HUES64 (cell line): Measurements from ENCODE around the gene PXDN.

Experiments
- H3K27ac ChIP-seq: 2 replicates; pipeline ENCODE4 v1.7.0; 2013; ENCODE audit warnings: low read depth, low read length, inconsistent platforms
- H3K27me3 ChIP-seq: 2 replicates; pipeline ENCODE4 v1.6.1; 2013; ENCODE audit warnings: mild to moderate bottlenecking, low read length; ENCODE audit not compliant: insufficient read depth
- H3K36me3 ChIP-seq: 2 replicates; pipeline ENCODE4 v1.6.1; 2013; ENCODE audit warnings: mild to moderate bottlenecking, low read length; ENCODE audit not compliant: insufficient read depth
- H3K4me1 ChIP-seq: 2 replicates; pipeline ENCODE4 v1.6.1; 2013; ENCODE audit warnings: mild to moderate bottlenecking, low read length, moderate library complexity; ENCODE audit not compliant: insufficient read depth
- H3K4me3 ChIP-seq: 2 replicates; pipeline ENCODE4 v1.5.1; 2013; ENCODE audit warnings: mild to moderate bottlenecking, low read length, moderate library complexity
- H3K9ac ChIP-seq: 2 replicates; pipeline ENCODE4 v1.6.1; 2013; ENCODE audit warnings: mild to moderate bottlenecking, low read depth, low read length
- H3K9me3 ChIP-seq: 2 replicates; pipeline ENCODE4 v1.6.1; 2013; ENCODE audit warnings: low read depth, low read length; ENCODE audit not compliant: insufficient read depth
- WGBS: fragments of 150-250, 120-280 bp; methylation state at CpG from one replicate; pipeline ENCODE4 v1.1.7; 2013; ENCODE audit warnings: missing lambda C conversion rate; 5-methylcytosine and 5-hydroxymethylcytosine counted together

Gene PXDN

DNA sequence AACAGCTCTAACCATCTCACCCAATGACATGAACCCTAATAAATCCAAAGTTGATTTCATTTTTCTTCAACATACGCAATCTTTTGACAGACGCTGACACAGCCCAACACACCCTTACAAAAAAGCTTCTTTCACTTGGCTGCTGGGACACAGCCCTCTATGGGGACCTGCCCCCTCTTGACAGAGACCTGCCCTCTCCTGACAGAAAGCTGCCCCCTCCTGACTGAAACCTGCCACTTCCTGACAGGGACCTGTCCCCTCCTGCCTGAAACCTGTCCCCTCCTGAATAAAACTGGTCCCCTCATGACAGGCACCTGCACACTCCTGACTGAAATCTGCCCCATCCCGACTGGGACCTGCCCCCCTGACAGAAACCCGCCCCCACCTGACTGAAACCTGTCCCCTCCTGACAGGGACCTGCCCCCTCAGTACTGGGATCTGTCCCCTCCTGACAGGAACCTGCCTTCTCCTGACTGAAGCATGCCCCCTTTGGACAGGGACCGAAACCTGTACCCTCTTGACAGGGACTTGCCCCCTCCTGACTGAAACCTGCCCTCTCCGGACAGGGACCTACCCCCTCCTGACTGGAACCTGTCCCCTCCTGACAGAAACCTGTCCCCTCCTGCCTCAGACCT lies 87.9 kb downstream of the PXDN start:
- WGBS, result 85% methylated on average over 6 of the region's 6 CpGs
- Histone ChIP-seq H3K27me3 (no peaks in the 10 kb centered on the region), H3K4me3 (no peak overlapping the region), H3K27ac (no peak overlapping the region), H3K9ac (no peak overlapping the region), H3K9me3 (no peaks in the 10 kb centered on the region), H3K36me3 (peaks cover 65% of the 10 kb centered on the region), H3K4me1 (no peaks in the 10 kb centered on the region)

- H3K4me3 ChIP-seq, result no peak overlapping the region
- H3K36me3 ChIP-seq, result peaks cover 65% of the 10 kb centered on the region
- no peaks in the 10 kb centered on the region for H3K27me3 ChIP-seq
- no peak overlapping the region for H3K9ac ChIP-seq
- H3K9me3 ChIP-seq, result no peaks in the 10 kb centered on the region
- 87% methylated on average over 3 of the region's 3 CpGs for WGBS
- H3K27ac ChIP-seq, result no peak overlapping the region
- H3K4me1 ChIP-seq, result no peaks in the 10 kb centered on the region
Observed at GRCh38 chr2:1655461-1655860, 88.9 kb downstream of the PXDN start.

- Histone ChIP-seq H3K4me3 (no peak overlapping the region), H3K9ac (no peak overlapping the region), H3K4me1 (no peaks in the 10 kb centered on the region), H3K27ac (no peak overlapping the region), H3K27me3 (no peaks in the 10 kb centered on the region), H3K36me3 (peaks cover 65% of the 10 kb centered on the region), H3K9me3 (no peaks in the 10 kb centered on the region)
- WGBS, result 82% methylated on average over 8 of the region's 8 CpGs
Observed at GRCh38 chr2:1654696-1655374, 89.5 kb downstream of the PXDN start.

GRCh38 chr2:1653956-1654695 lies 90.2 kb downstream of the PXDN start:
- H3K4me1 ChIP-seq, result no peaks in the 10 kb centered on the region
- H3K9ac ChIP-seq, result no peak overlapping the region
- peaks cover 65% of the 10 kb centered on the region for H3K36me3 ChIP-seq
- 95% methylated on average over 14 of the region's 14 CpGs for WGBS
- no peaks in the 10 kb centered on the region for H3K27me3 ChIP-seq
- no peak overlapping the region for H3K27ac ChIP-seq
- no peaks in the 10 kb centered on the region for H3K9me3 ChIP-seq
- H3K4me3 ChIP-seq, result no peak overlapping the region

GRCh38 chr2:1652034-1652790 lies 92.1 kb downstream of the PXDN start:
- Histone ChIP-seq H3K27ac (no peak overlapping the region), H3K36me3 (peaks cover 80% of the 10 kb centered on the region), H3K4me3 (no peak overlapping the region), H3K27me3 (no peaks in the 10 kb centered on the region), H3K9me3 (no peaks in the 10 kb centered on the region), H3K9ac (no peak overlapping the region), H3K4me1 (no peaks in the 10 kb centered on the region)
- 92% methylated on average over 9 of the region's 9 CpGs for WGBS

- Histone ChIP-seq H3K9me3 (no peaks in the 10 kb centered on the region), H3K36me3 (peaks cover 87% of the 10 kb centered on the region), H3K4me1 (no peaks in the 10 kb centered on the region), H3K9ac (no peak overlapping the region), H3K4me3 (no peak overlapping the region), H3K27ac (no peak overlapping the region), H3K27me3 (no peaks in the 10 kb centered on the region)
- 92% methylated on average over 16 of the region's 16 CpGs for WGBS
Observed at GRCh38 chr2:1651121-1652033, 92.9 kb downstream of the PXDN start.

- no peaks in the 10 kb centered on the region for H3K9me3 ChIP-seq
- H3K36me3 ChIP-seq, result peaks cover 93% of the 10 kb centered on the region
- no peak overlapping the region for H3K4me3 ChIP-seq
- H3K9ac ChIP-seq, result no peak overlapping the region
- WGBS, result 90% methylated on average over 19 of the region's 19 CpGs
- H3K27ac ChIP-seq, result no peak overlapping the region
- no peaks in the 10 kb centered on the region for H3K4me1 ChIP-seq
- no peaks in the 10 kb centered on the region for H3K27me3 ChIP-seq
Observed at GRCh38 chr2:1650085-1650872, 94.0 kb downstream of the PXDN start.

- Histone ChIP-seq H3K4me1 (no peaks in the 10 kb centered on the region), H3K4me3 (no peak overlapping the region), H3K9ac (no peak overlapping the region), H3K27ac (no peak overlapping the region), H3K9me3 (no peaks in the 10 kb centered on the region), H3K36me3 (peaks cover 87% of the 10 kb centered on the region), H3K27me3 (no peaks in the 10 kb centered on the region)
- WGBS, result 96% methylated on average over 58 of the region's 58 CpGs
Observed at GRCh38 chr2:1649103-1650084, 94.9 kb downstream of the PXDN start.
